Right lobe of liver (tissue), 6 donors: Measurements from ENCODE around the gene BRDT. TPM values are rescaled to one million over a fixed set of nuclear protein-coding genes. Genes with fewer than 3 reads are reported as not detected.

Experiments used
- ATAC-seq, 4 donors: fragments of 200-7000 bp; cut with Tn5 transposase; one replicate each; pipeline ENCODE4 v1.9.1; 2020; ENCODE audit warnings: mild to moderate bottlenecking in 4 of 4, moderate library complexity in 4 of 4
- DNase-seq, 3 donors: peaks; one replicate each; pipeline ENCODE4 v3.0.0-alpha.2; 2020
- H3K27ac ChIP-seq, 3 donors: fragments of 200-600 bp; one replicate each; pipeline ENCODE4 v1.8.0; 2022
- H3K27me3 ChIP-seq, 2 donors: fragments of 200-600 bp; one replicate each; pipeline ENCODE4 v1.8.0; 2022
- H3K36me3 ChIP-seq, 4 donors: fragments of 200-600 bp; sonication (generic) in 1 of 4; one replicate each; pipeline versions ENCODE4 v1.5.1 to v1.8.0; 2017 to 2022; ENCODE audit warnings: control low read depth in 1 of 4
- H3K4me1 ChIP-seq, 4 donors: fragments of 200-600 bp; sonication (generic) in 1 of 4; one replicate each; pipeline versions ENCODE4 v1.5.1 to v1.8.0; 2017 to 2022; ENCODE audit warnings: control low read depth in 1 of 4
- H3K4me3 ChIP-seq, 3 donors: fragments of 200-600 bp; one replicate each; pipeline ENCODE4 v1.8.0; 2022
- H3K9me3 ChIP-seq, 4 donors: fragments of 200-600 bp; sonication (generic) in 1 of 4; one replicate each; pipeline versions ENCODE4 v1.5.1 to v1.8.0; 2017 to 2022; ENCODE audit warnings: control low read depth in 1 of 4
- POLR2A ChIP-seq: fragments of 450-650 bp; IDR thresholded peaks from one replicate; pipeline ENCODE4 v1.6.1; 2017; ENCODE audit warnings: antibody characterized with exemption, mild to moderate bottlenecking
- WGBS: methylation state at CpG from one replicate; pipeline ENCODE4 v1.1.6; 2018; ENCODE audit warnings: low coverage, low lambda C conversion rate; ENCODE audit not compliant: insufficient coverage; ENCODE audit errors: missing lambda C conversion rate; 5-methylcytosine and 5-hydroxymethylcytosine counted together
- intact Hi-C, 2 donors: fragments of 100-400 bp; cut with DNase I; formaldehyde crosslinking; loops; one replicate each; pipeline versions ENCODE4 v1.11.2 to v1.14.1; 2022
- total RNA-seq, 6 experiments: library from RNA; depleted of rRNA in 2 of 6; stranded (reverse); fragments of >200 nt in 2 of 6; fragmentation: NEBNext Ultra II Directional in 3 of 6; extraction: Animal tissue kit (Norgen Biotek cat#: 25700) in 3 of 6; gene quantifications; one replicate each; pipeline versions ENCODE4 v1.1.0 to v1.2.4, GENCODE V29; 2016 to 2023
- TF ChIP-seq, protein P1 (sequence below), 4 donors: fragments of 200-600 bp in 3 of 4; fragments of 450-650 bp in 1 of 4; IDR thresholded peaks; one replicate each; pipeline versions ENCODE4 v1.5.1 to v1.8.0; 2016 to 2022; ENCODE audit warnings: antibody characterized with exemption in 4 of 4, mild to moderate bottlenecking in 2 of 4
- donor health status: DM: no; HTN: yes; CAD: no.
- donor health status: DM: no; HTN: no; CAD: no.
- donor health status: DM: no; HTN: no; CAD: no.
- donor health status: DM: no; HTN: yes; CAD: no.
- donor health status: DM: no; HTN: yes; CAD: no.

The BRDT gene
- total RNA-seq, 6 experiments from 2014 or later = not detected

DNA sequence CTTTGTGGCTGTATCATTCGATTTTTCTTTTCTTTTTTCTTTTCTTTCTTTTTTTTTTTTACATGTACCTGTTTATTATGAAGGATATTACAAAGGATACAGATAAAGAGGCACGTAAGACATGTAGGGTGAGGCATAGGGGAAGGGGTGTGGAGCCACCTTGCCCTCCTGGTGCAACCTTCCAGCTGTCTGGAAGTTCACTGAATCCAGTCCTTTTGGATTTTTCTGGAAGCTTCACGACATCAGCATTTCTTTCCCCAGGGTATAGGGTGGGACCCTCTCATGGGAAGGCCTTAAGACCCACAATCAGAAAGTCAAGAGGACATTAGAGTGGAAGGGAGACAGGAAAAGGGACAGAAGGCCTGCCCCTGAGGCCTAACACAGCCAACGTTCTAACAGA is 33.2 kb upstream of the BRDT start:
- H3K4me1 ChIP-seq = no peaks in the 10 kb centered on the region
- no peak overlapping the region for H3K27ac ChIP-seq
- no peaks in the 10 kb centered on the region for H3K9me3 ChIP-seq
- intact Hi-C loops = no loop called here
- ATAC-seq (no peak), DNase-seq (no peak)
- no peaks in the 10 kb centered on the region for H3K36me3 ChIP-seq
- no peaks in the 10 kb centered on the region for H3K27me3 ChIP-seq
- TF ChIP-seq, protein P1, sequence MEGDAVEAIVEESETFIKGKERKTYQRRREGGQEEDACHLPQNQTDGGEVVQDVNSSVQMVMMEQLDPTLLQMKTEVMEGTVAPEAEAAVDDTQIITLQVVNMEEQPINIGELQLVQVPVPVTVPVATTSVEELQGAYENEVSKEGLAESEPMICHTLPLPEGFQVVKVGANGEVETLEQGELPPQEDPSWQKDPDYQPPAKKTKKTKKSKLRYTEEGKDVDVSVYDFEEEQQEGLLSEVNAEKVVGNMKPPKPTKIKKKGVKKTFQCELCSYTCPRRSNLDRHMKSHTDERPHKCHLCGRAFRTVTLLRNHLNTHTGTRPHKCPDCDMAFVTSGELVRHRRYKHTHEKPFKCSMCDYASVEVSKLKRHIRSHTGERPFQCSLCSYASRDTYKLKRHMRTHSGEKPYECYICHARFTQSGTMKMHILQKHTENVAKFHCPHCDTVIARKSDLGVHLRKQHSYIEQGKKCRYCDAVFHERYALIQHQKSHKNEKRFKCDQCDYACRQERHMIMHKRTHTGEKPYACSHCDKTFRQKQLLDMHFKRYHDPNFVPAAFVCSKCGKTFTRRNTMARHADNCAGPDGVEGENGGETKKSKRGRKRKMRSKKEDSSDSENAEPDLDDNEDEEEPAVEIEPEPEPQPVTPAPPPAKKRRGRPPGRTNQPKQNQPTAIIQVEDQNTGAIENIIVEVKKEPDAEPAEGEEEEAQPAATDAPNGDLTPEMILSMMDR (IDR thresholded peaks at IDR 0.05) = no peak
- TF ChIP-seq POLR2A = no peak
- 75% methylated on average over 4 of the region's 4 CpGs for WGBS
- H3K4me3 ChIP-seq = no peak overlapping the region

DNA sequence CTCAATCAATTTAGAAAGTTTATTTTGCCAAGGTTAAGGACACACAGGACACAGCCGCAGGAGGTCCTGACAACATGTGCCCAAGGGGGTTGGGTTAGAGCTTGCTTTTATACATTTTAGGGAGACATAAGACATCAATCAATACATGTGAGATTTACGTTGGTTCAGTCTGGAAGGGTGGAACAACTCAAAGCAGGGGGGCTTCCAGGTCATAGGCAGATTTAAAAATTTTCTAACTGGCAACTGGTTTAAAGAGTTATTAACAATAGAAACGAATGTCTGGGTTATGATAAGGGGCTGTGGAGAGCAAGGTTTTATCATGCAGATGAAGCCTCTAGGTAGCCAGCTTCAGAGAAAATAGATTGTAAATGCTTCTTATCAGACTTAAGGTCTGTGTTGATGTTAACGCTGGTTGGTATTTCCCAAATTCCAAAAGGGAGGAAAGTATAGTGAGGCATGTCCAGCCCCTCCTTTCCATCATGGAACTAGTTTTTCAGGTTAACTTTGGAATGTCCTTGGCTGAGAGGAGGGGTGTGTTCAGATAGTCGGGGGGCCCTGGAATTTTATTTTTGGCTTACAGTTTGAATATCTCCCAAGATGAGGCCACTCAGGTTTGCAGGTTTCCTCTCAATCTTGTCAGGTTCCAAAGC is 32.3 kb upstream of the BRDT start:
- no peak for TF ChIP-seq POLR2A
- TF ChIP-seq, protein P1 (IDR thresholded peaks at IDR 0.05) = no peak
- intact Hi-C loops = no loop called here
- Histone ChIP-seq H3K9me3 (no peaks in the 10 kb centered on the region), H3K27ac (no peak overlapping the region), H3K27me3 (no peaks in the 10 kb centered on the region), H3K4me1 (no peaks in the 10 kb centered on the region), H3K36me3 (no peaks in the 10 kb centered on the region), H3K4me3 (no peak overlapping the region)
- ATAC-seq = no peak
- 54% methylated on average over 5 of the region's 5 CpGs for WGBS
- no peak for DNase-seq

DNA sequence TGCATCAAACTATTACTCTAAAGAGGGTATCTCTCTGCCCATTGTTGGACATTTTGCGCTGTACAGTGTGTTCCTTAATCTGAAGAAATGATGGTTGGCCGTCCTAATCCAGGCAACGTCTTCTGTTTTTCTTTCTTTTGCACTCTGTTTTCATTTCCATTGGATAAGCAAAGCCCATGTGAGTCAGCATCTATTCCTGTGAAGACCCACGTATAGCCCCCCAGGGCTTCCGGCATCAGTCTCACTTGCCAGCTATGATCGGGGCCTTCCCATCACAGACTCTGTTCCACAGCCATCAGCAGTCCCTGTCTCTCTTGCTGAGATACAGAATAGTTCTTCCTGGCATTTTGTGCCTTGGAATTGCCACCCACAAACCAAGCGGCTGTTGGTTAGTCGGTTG is 29.2 kb upstream of the BRDT start:
- whole genome bisulfite sequencing = 99% methylated on average over 8 of the region's 8 CpGs
- DNase-seq (no peak), ATAC-seq (no peak)
- Histone ChIP-seq H3K9me3 (no peaks in the 10 kb centered on the region), H3K4me3 (no peak overlapping the region), H3K27ac (no peak overlapping the region), H3K27me3 (no peaks in the 10 kb centered on the region), H3K4me1 (no peaks in the 10 kb centered on the region), H3K36me3 (no peaks in the 10 kb centered on the region)
- intact Hi-C loops = loop anchor here (10.0 kb wide), 2 partner anchors 385 to 405 kb away; no protein-coding TSS in a partner anchor
- no peak for TF ChIP-seq POLR2A
- TF ChIP-seq, protein P1 (IDR thresholded peaks at IDR 0.05) = no peak

DNA sequence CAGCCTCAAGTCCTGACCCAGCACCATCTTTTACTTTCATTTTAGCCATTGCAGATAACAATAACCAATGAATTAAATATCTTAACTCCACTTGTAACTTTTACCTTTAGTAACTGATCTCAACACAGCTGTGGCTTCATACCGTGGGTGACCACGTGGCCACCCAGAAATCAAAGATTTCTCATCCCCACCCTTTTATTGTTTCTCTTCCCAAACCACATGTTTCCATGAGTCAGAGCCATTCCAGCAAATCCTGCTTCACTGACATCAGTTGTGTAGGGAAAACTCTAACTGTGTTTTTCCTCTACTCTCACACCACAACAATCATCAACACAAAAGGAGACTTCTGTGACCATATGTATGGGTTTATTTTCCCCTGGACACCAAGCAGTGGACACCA is 25.1 kb upstream of the BRDT start:
- Histone ChIP-seq H3K9me3 (no peaks in the 10 kb centered on the region), H3K27ac (no peak overlapping the region), H3K27me3 (no peaks in the 10 kb centered on the region), H3K4me1 (no peaks in the 10 kb centered on the region), H3K36me3 (no peaks in the 10 kb centered on the region), H3K4me3 (no peak overlapping the region)
- no peak for ATAC-seq
- TF ChIP-seq, protein P1 (IDR thresholded peaks at IDR 0.05) = no peak
- TF ChIP-seq POLR2A = no peak
- intact Hi-C loops = loop anchor here (10.0 kb wide), 2 partner anchors 389 to 409 kb away; no protein-coding TSS in a partner anchor
- no peak for DNase-seq
- 69% methylated on average over 2 of the region's 2 CpGs for WGBS
